OCI-LY7 (cell line): ENCODE results near the gene PNO1.

Source experiments
- EZH2phosphoT487 ChIP-seq: fragments of 200-600 bp; sonication (generic); IDR thresholded peaks from 2 replicates; pipeline ENCODE4 v1.6.1; 2018; ENCODE audit warnings: low read depth, borderline replicate concordance, mild to moderate bottlenecking, mixed run types, antibody characterized with exemption, low read length, moderate library complexity, mixed read lengths
- TF ChIP-seq, protein P1 (sequence below): fragments of 200-600 bp; sonication (generic); conservative IDR thresholded peaks from 2 replicates; pipeline ENCODE4 v1.5.1; 2014; ENCODE audit warnings: mild to moderate bottlenecking, antibody characterized with exemption, low read length, moderate library complexity, mixed read lengths

DNA sequence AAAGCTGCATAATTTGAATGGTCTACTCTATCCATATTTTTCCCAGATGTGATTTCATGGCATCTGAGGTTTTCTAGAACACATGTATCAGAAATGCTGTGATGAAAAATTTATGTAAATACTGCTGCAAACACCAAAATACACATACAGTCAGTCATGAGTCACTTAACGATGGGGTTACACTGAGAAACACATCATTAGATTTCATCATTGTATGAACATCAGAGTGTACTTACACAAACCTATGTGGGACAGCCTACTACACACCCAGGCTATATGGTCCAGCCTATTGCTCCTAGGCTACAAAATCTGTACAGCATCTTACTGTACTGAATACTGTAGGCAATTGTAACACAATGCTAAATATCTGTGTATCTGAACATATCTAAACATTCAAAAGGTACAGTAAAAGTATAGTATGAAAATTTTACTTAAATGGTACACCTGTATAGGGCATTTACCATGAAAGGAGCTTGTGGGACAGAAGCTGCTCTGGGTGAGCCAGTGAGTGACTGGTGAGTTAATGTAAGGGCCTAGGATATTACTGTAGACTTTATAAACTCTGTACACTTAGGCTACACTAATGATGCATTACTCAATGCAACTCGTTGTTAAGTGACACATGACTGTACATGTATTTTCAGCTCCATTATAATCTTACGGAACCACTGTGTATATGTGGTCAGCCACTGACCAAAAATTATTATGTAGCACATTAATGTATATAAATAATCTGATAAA, 33.5 kb downstream of the PNO1 start:
- TF ChIP-seq, protein P1, sequence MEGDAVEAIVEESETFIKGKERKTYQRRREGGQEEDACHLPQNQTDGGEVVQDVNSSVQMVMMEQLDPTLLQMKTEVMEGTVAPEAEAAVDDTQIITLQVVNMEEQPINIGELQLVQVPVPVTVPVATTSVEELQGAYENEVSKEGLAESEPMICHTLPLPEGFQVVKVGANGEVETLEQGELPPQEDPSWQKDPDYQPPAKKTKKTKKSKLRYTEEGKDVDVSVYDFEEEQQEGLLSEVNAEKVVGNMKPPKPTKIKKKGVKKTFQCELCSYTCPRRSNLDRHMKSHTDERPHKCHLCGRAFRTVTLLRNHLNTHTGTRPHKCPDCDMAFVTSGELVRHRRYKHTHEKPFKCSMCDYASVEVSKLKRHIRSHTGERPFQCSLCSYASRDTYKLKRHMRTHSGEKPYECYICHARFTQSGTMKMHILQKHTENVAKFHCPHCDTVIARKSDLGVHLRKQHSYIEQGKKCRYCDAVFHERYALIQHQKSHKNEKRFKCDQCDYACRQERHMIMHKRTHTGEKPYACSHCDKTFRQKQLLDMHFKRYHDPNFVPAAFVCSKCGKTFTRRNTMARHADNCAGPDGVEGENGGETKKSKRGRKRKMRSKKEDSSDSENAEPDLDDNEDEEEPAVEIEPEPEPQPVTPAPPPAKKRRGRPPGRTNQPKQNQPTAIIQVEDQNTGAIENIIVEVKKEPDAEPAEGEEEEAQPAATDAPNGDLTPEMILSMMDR = no peak
- TF ChIP-seq EZH2phosphoT487 = no peak
